GM12892 (cell line): ENCODE measurements around the gene ZDHHC21.
"Not testable (repeated sequence)": the region's sequence is repeated elsewhere in the genome, so short reads cannot be mapped to it uniquely, and the experiment has no call there.

Experiments used
- POLR2A ChIP-seq: IDR thresholded peaks from 2 replicates; pipeline ENCODE4 v1.6.1; 2011; ENCODE audit warnings: low read depth, low read length, control low read depth
- TAF1 ChIP-seq: IDR thresholded peaks from 2 replicates; pipeline ENCODE4 v1.6.1; 2011; ENCODE audit warnings: low read depth, mild to moderate bottlenecking, control low read depth, low read length, borderline replicate concordance

DNA sequence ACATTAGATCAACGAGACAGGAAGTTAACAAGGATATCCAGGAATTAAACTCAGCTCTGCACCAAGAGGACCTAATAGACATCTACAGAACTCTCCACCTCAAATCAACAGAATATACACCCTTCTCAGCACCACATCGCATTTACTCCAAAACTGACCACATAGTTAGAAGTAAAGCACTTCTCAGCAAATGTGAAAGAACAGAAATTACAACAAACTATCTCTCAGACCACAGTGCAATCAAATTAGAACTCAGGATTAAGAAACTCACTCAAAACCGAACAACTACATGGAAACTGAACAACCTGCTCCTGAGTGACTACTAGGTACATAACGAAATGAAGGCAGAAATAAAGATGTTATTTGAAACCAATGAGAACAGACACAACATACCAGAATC is 10.6 kb downstream of the ZDHHC21 start:
- TF ChIP-seq POLR2A, TAF1: not testable (repeated sequence)
